Measurements from ENCODE around the gene TMEM63B.

The TMEM63B gene

DNA sequence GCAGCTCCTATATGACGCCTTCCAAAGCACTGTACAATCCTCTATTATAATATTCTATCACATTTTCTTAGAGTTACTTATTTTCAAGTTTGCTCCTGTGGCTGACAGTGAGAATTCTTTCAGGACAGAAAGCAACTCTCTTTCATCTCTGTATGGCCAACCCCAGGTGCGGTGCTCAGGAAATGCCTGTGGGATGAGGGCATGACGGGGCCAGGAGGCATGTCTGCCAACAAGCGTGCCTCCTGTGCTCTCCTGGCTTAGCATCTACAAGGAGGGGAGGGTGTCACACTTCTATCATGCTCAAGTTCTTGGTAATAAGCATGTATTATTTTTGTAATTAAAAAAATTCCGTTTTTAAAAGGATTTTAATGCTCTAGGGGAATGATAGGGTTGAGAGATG, 11.5 kb upstream of the TMEM63B start:
- TF ChIP-seq EP300 (IDR thresholded peaks at IDR 0.05; ENCODE audit: borderline replicate concordance) = peak; percentile 24; the same call in 1 of the 2 replicates
- TF ChIP-seq NFIC (IDR thresholded peaks at IDR 0.05) = 0 out of 2 replicates have a peak, but pooled peaks have one; percentile 51
- peak; percentile 72 for TF ChIP-seq TCF12 (IDR thresholded peaks at IDR 0.05; ENCODE audit: low read depth)
- peak; percentile 78 for TF ChIP-seq TEAD4 (IDR thresholded peaks at IDR 0.05)
- TF ChIP-seq, protein P1, sequence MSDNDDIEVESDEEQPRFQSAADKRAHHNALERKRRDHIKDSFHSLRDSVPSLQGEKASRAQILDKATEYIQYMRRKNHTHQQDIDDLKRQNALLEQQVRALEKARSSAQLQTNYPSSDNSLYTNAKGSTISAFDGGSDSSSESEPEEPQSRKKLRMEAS (IDR thresholded peaks at IDR 0.05) = peak; percentile 51; the same call in 1 of the 2 replicates
- TF ChIP-seq EGR1 (IDR thresholded peaks at IDR 0.05) = no peak
- no peak for TF ChIP-seq YY1 (IDR thresholded peaks at IDR 0.05; ENCODE audit: low read depth)

DNA sequence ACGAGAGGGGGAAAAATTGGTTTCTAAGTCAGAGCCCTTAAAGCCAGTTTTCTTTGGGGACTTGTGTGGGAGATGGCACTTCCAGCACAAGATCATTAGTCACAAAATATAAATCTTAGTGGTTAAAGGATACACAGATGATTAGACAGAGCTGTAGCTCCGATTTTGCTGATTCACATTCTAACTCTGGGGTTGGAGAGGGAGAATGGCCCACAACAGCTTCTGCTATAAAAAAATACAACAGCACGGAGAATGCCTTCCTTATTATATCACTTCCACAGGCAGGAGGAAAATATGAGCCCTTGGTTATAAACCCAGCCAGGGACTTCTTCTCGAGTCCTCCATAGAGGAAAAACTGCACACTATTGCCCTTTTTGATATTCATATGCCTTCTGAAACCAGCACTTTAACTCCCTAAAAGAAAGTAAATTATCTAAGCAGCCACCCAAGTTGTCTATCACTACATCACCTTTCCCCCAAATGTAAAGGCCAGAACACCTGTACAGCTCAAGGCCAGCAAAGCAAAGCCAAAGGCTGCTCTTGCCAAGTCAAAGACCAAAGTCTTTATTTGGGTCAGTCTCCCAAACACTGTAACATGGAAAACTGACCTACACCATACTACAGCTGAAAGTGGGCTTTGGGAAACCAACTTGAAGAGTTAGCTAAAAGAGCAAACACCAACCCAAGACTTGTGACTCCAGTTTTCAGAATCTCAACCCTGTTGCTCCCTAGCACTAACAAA, 10.5 kb upstream of the TMEM63B start:
- no peak for TF ChIP-seq TAF1 (IDR thresholded peaks at IDR 0.05; ENCODE audit: low read depth)
- TF ChIP-seq, protein P1 (IDR thresholded peaks at IDR 0.05) = 0 out of 2 replicates have a peak, but pooled peaks have one; percentile 6

DNA sequence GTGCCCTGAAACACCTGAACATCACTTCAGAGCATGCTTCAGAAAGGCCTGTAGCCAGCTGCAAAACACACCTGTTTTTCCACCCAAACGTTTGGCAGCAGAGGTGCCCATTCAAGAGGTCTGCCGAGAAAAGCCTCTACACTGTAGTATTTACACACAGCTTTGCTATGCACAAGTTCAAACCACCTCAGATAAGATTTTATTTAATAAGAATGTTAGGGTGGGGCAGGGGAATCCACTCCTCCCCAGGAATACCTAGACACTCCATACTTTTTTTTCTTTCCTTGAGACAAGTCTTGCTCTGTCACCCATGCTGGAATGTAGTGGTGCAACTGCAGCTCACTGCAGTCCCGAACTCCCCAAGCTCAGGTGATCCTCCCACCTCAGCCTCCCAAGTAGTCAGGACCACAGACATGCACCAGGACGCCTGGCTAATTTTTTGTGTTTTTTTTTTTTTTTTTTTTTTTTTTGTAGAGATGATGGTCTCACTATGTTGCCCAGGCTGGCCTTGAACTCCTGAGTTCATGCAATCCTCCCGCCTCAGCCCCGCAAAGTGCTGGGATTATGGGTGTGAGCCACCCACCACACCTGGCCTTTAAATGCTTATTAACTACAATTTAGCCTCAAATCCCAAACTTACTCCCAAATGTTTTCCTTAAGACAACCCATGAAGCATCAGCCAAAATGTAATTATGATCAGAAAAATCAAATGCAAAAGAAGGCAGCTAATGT, 9.8 kb upstream of the TMEM63B start:
- no peak for TF ChIP-seq CEBPB (IDR thresholded peaks at IDR 0.05)
- no peak for TF ChIP-seq FOXM1 (IDR thresholded peaks at IDR 0.05; ENCODE audit: borderline replicate concordance, low read depth)
- no peak for TF ChIP-seq EP300 (IDR thresholded peaks at IDR 0.05; ENCODE audit: borderline replicate concordance)
- no peak for TF ChIP-seq TAF1 (IDR thresholded peaks at IDR 0.05; ENCODE audit: low read depth)
- TF ChIP-seq ZBTB7A (IDR thresholded peaks at IDR 0.05; ENCODE audit: low read depth) = no peak
- no peak for TF ChIP-seq RAD21 (IDR thresholded peaks at IDR 0.05; ENCODE audit: low read depth)
- TF ChIP-seq TEAD4 (IDR thresholded peaks at IDR 0.05) = peak; percentile 39; the same call in 1 of the 2 replicates
- no peak for TF ChIP-seq EGR1 (IDR thresholded peaks at IDR 0.05)
- TF ChIP-seq, protein P2, sequence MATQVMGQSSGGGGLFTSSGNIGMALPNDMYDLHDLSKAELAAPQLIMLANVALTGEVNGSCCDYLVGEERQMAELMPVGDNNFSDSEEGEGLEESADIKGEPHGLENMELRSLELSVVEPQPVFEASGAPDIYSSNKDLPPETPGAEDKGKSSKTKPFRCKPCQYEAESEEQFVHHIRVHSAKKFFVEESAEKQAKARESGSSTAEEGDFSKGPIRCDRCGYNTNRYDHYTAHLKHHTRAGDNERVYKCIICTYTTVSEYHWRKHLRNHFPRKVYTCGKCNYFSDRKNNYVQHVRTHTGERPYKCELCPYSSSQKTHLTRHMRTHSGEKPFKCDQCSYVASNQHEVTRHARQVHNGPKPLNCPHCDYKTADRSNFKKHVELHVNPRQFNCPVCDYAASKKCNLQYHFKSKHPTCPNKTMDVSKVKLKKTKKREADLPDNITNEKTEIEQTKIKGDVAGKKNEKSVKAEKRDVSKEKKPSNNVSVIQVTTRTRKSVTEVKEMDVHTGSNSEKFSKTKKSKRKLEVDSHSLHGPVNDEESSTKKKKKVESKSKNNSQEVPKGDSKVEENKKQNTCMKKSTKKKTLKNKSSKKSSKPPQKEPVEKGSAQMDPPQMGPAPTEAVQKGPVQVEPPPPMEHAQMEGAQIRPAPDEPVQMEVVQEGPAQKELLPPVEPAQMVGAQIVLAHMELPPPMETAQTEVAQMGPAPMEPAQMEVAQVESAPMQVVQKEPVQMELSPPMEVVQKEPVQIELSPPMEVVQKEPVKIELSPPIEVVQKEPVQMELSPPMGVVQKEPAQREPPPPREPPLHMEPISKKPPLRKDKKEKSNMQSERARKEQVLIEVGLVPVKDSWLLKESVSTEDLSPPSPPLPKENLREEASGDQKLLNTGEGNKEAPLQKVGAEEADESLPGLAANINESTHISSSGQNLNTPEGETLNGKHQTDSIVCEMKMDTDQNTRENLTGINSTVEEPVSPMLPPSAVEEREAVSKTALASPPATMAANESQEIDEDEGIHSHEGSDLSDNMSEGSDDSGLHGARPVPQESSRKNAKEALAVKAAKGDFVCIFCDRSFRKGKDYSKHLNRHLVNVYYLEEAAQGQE (IDR thresholded peaks at IDR 0.05; ENCODE audit: low read depth) = no peak
- TF ChIP-seq YY1 (IDR thresholded peaks at IDR 0.05; ENCODE audit: low read depth) = no peak
- TF ChIP-seq, protein P1 (IDR thresholded peaks at IDR 0.05) = 0 out of 2 replicates have a peak, but pooled peaks have one; percentile 7

DNA sequence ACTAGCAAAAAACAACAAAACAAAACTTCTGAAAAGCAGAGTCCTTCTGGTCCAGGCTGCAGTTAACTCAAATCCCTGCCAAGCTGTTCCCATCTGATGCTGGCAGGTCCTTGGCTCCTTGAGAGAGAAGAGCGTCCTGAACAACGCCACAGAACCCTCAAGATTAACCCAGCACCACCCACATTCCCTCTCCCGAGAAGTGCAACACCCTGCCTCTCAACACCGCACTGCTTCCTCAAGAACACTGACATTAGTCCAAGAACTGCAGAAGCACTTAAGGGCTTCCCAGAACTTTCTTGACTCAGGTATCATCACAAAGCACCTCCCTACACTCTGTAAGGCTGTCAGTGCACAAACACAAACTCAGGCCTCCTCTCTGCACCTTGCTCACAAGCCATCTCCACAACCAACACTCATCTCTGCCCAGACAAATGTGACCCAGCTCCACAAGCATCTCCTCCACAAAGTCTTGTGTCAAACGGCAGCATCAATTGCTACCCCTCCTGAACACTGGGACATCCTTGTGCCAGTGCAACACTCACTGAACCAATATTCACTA, 7.6 kb upstream of the TMEM63B start:
- TF ChIP-seq NFIC (IDR thresholded peaks at IDR 0.05) (no peak), ZBTB7A (IDR thresholded peaks at IDR 0.05; ENCODE audit: low read depth) (no peak)

DNA sequence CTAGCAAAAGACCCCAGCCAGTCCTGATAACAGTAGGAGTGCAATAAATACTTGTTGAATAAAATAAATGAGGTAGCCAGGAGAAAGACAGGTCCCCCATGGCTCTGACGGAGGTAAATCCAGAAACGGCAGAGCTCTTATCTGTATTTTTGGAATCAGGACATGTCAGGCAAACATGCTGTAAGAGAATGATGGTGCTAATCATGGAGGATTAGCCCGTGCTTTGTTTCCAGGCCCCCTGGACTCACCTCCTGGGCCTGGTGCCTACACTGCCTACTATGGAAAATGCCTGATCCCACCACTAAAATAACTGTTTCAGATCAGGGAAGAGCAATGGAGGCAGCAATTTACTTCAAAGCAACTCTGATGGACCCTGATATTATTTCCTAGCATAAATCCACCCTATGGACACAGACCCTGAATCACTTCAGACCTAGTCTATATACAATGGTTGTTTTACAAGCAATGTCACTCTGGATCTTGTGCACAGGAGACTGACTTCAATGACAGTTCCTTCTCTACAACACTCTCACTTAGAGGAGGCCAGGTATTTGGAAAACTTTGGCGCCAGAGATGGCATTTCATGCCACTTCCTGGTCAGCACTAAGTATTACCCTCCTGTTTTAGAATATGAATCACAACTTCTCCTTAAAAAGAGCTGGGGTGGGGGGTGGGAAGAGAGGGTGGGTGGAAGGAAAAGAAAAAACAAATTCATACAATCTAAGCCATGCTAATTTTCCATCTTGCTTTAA, 6.5 kb upstream of the TMEM63B start:
- TF ChIP-seq, protein P3, sequence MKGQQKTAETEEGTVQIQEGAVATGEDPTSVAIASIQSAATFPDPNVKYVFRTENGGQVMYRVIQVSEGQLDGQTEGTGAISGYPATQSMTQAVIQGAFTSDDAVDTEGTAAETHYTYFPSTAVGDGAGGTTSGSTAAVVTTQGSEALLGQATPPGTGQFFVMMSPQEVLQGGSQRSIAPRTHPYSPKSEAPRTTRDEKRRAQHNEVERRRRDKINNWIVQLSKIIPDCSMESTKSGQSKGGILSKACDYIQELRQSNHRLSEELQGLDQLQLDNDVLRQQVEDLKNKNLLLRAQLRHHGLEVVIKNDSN (IDR thresholded peaks at IDR 0.05) = no peak
- no peak for TF ChIP-seq CREB1 (IDR thresholded peaks at IDR 0.05; ENCODE audit: low read depth)
- no peak for TF ChIP-seq TCF12 (IDR thresholded peaks at IDR 0.05; ENCODE audit: low read depth)
- TF ChIP-seq RAD21 (IDR thresholded peaks at IDR 0.05; ENCODE audit: low read depth) = no peak
- TF ChIP-seq FOXM1 (IDR thresholded peaks at IDR 0.05; ENCODE audit: borderline replicate concordance, low read depth) = no peak

DNA sequence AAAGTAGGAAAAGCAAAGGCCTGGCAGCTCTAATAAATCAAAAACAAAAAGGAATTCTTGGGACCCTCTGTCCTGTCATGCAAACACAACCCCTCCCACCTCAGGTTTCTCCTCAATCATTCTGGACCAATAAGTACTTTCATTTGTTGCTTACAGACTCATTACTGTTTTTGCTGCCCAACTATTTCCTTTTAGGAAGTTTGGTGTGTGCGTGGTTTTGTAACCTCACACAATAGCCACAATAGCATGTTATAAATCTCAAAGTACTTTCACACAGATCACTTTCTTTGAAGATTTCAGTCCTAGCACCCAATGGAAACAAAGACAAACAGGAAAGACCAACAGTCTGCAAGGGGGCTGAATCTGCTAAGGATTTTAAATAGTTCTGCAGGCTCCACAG, 4.6 kb upstream of the TMEM63B start:
- TF ChIP-seq TEAD4 (IDR thresholded peaks at IDR 0.05) = no peak

DNA sequence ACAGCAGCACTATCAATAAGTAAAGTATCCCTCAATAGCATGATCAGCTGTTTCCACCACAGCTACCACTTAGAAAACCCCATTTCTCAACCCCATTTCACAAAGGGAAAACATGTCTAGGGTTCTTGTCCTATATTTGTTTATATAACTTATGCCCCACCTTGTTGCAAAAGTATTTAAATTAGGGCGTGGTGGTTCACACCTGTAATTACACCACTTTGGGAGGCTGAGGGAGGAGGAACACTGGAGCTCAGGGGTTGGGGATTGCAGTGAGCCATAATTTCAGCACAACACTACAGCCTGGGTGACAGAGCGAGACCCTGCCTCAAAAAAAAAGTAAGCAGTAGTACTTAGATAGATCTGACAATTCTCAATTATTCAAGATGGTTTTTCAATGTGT, 3.8 kb upstream of the TMEM63B start:
- TF ChIP-seq CEBPB (IDR thresholded peaks at IDR 0.05) (no peak), RAD21 (IDR thresholded peaks at IDR 0.05; ENCODE audit: low read depth) (no peak), CREB1 (IDR thresholded peaks at IDR 0.05; ENCODE audit: low read depth) (no peak), TAF1 (IDR thresholded peaks at IDR 0.05; ENCODE audit: low read depth) (no peak), TEAD4 (IDR thresholded peaks at IDR 0.05) (no peak), YY1 (IDR thresholded peaks at IDR 0.05; ENCODE audit: low read depth) (no peak), EGR1 (IDR thresholded peaks at IDR 0.05) (no peak), EP300 (IDR thresholded peaks at IDR 0.05; ENCODE audit: borderline replicate concordance) (no peak)
- TF ChIP-seq, protein P3 (IDR thresholded peaks at IDR 0.05) = no peak
- TF ChIP-seq, protein P1 (IDR thresholded peaks at IDR 0.05) = no peak
- TF ChIP-seq, protein P2 (IDR thresholded peaks at IDR 0.05; ENCODE audit: low read depth) = no peak
